Fibroblast of peridontal ligament (primary cell): ENCODE results near the gene ELMO1.

Experiments used
- DNase-seq: peaks from one replicate; pipeline ENCODE4 v3.0.0-alpha.2; 2010; ENCODE audit errors: extremely low read depth

The ELMO1 gene

GRCh38 chr7:36949711-36950600, 498.7 kb downstream of the ELMO1 start:
- DNase-seq: no peak

DNA sequence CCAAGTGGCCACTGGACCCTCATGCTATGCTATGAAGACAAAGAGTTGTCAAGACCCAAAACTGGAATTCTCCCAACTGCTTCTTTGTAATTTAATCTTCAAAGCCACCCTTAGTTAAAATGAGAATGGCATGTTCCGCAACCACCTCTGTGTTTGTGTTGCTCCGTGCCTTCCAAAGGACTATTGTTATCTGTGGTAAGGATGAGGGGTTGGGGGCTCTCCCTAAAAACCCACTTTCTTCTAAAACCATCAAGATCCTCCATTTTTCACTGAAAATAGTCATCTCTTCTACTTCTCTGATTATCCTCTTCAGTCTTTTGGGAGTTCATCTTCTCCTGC, 502.3 kb downstream of the ELMO1 start:
- DNase-seq: no peak

DNA sequence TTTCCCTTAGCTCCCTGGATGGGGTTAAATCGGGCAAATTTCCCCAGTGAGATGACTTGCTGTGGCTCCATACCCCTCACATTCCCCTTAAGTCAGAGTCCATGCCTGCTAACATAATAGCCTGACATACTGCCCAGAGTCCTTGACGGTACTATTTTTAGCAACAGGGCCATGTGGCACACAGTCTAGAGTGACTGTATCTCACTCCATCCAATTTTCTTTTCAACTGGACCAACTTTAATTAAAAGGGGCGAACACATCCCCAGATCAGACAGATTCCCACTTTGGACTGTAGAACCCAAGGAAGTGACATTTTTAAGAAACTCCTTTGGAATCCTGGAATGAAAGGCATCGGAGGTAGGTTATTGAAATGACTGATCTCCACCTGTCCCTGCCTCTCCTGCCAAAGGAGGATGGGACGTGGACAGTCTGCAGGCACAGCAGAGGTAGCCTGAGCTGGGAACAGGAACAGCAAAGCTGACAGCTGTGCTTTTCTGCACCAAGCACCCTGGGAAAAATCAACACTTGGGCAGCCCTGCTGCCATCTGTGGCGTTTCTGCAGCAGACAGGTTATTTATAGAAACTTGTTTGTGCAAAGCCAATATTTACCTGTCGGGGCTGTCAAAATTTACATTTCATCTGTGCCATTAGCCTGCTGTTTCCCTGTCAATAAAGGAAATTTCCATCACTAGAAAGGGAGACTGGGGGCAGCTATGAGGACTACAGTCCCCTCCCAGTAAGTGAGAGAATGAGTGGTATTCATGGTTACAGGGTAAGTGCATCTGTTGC, 502.9 kb downstream of the ELMO1 start:
- DNase-seq: no peak

DNA sequence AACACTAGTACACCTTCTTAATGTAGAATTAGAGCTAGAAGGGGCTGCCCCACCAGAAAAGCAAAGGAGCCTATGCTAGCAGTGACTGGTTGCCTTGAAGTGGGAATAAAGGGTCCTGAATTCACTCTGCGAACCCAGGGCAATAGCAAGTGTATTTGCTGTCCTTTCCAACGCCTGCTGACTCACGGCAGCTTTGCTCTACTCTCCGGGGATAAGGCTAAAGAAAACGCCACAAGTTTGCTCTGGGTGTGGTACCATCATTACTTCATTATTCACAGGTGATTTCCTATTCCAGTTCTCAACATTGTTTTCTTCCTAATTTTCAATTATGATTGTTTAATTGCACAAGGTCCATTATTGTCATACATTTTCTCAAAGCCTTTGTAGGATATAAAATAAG, 503.8 kb downstream of the ELMO1 start:
- no peak for DNase-seq

GRCh38 chr7:36943591-36944435, 504.9 kb downstream of the ELMO1 start:
- no peak for DNase-seq

DNA sequence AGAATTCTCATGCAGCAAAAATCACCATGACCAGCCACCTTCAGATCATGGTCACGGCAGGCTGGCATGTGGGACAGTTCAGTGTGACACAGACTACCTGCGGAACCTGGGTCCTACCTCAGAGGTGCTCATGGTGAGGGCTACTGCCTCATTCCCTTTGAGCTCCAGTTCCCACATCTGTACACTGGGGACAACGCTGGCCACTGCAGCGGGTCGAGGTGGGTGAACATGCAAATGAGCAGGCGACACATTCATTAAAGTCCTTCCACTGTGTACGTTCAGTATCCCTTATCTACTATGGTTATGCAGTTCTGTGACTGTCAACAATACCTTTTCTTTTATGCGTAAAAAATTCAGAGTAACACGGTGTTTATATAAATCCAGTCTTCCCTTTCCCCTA, 505.7 kb downstream of the ELMO1 start:
- no peak for DNase-seq

GRCh38 chr7:36942541-36942940, 506.1 kb downstream of the ELMO1 start:
- DNase-seq: no peak

- DNase-seq: no peak
Measured at GRCh38 chr7:36942025-36942424, 506.6 kb downstream of the ELMO1 start.

DNA sequence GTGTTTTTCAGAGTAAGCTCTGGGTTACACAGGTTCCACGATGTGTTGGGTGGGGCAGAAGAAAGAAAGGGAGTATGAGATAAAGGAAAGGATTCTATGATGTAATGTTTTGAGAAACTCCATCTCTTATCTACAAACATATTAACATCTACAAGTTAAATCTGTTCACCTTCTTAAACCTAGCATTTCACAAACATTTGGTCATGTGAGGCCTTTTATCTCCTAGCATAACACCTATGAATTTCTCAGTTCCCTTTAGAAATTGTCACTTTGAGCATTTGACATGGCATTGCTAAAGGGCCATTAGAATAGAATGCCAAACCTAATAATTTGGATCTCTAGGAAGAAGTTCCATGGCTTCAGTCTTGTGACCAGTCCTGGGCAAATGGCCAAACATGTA, 507.3 kb downstream of the ELMO1 start:
- no peak for DNase-seq

- DNase-seq: no peak
Measured at GRCh38 chr7:36939816-36940215, 508.8 kb downstream of the ELMO1 start.

GRCh38 chr7:36937754-36938563, 510.7 kb downstream of the ELMO1 start:
- no peak for DNase-seq

- no peak for DNase-seq
Measured at GRCh38 chr7:36931892-36932291, 516.8 kb downstream of the ELMO1 start.

- no peak for DNase-seq
Measured at GRCh38 chr7:36929791-36930190, 518.9 kb downstream of the ELMO1 start.

- no peak for DNase-seq
Measured at GRCh38 chr7:36928718-36929117, 519.9 kb downstream of the ELMO1 start.

DNA sequence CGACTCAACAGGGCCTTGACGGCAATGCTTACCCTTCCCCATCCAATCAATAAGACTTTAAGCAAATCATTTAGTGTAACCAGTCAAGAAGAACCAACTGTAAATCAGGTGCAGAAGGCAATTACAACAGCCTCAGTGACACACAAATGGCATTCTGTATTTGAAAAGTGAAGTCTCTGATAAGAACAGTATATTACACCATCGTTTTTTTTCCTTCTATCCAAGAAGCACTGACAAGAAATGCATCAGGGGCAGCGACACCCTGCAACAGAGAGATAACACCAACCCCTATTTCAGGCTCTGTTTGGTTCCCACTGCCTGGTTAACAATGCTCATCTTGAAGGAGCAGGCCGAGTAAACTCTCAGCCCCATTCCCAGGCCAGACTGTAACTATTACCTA, 520.4 kb downstream of the ELMO1 start:
- DNase-seq: no peak

DNA sequence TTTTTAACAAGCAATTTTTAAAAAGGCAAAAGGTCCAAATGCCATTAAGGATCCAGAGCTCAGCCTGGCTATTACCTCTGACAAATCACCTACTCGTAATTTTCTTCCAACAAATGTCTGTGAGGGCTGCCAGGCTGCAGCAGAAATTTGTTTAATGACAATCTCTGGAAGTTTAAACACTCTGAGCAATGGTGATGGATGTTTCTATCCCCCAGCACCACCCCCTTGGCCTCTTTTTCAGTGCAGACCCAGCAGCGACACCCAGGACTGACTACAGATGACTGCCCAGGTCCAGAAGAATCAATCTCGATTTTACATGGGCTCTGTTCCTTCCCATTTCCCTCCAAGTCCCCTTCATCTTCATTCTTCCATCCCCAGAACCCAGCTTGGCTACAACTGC, 523.0 kb downstream of the ELMO1 start:
- DNase-seq: no peak

DNA sequence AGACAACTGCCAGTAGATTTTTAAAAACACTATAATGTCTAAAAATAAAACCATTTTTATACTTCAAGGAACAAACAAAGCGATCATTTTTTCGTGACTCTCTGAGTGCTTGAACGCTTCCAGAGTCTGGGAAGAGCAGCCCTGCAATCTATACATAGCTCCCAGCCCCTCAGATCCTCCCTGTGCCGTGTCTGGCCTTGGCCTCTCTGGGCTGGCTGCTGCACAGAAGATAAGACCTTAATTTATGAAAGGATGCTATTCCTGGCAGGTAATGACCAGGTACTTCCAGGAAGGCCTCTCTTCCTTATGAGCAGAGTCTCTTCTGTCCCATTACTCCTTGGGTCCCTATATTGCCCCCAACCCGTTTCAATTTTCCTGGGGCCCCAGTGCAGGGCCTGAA, 523.5 kb downstream of the ELMO1 start:
- no peak for DNase-seq

DNA sequence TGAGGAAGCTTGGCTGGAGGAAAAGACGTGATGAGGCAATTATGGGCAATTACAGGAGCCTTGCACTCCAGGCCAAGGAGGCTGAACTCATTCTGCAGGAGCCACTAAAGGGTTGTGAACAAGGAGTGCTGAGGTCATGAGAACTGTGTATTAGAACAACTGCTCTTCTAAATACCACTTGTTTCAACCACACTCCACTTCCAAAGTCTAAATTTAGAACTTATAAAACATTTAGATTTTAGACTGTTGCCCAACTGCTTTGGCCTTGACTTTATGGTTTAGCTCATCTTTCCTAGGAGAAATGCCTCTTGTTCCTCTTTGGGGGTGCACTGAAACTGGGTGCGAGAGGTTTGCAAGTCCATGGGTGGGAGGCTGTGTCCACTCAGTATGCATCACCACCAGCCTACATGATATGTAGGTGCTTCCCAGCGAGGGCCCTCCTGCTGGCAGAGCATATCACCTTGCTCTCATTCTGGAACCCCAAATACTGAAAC, 524.7 kb downstream of the ELMO1 start:
- DNase-seq: no peak

DNA sequence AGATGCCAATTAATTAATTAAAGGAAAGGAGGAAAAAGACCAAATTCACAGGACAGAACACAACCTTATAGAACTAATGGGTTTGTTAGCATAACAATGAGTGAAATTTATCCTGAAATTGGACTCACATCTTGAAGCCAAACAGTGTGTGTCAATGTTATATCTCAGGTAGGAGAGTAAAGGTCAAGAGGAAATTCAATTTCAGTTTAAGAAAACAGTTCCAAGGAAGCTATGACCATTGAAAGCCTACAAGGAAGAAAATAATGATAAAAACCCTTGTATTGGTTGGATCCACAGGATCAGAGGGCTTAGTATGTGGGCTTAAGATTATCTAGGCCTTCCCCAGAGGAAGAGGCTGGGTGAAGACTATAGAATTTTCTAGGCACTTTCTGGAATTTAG, 525.5 kb downstream of the ELMO1 start:
- no peak for DNase-seq

GRCh38 chr7:36920433-36920832, 528.2 kb downstream of the ELMO1 start:
- no peak for DNase-seq

DNA sequence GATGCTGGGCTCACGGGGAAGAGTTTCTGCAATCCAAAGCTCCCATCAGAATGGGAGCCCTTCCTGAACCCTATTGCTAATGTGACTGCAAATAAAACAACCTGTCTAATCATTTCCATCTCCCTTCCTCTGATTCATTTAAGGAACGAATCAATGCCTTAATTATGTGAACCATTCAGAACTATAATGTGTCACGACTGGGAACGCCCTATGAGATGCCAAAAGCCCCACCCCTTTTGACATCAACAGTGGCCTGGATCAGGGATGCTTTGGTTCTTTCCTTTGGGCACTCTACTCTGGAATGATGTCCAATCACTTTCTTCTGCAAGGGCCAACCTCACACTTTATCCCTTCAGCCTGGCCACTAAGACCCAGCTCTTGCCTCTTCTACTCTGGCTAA, 528.9 kb downstream of the ELMO1 start:
- no peak for DNase-seq
